HCT116 (cell line): ENCODE data around the gene ATXN7L1.

Source experiments
- CEBPB ChIP-seq: IDR thresholded peaks from 2 replicates; pipeline ENCODE4 v1.6.1; 2012; ENCODE audit warnings: low read depth
- EZH2 ChIP-seq: fragments of 200-600 bp; sonication (generic); IDR thresholded peaks from 2 replicates; pipeline ENCODE4 v1.6.1; 2017; ENCODE audit warnings: antibody characterized with exemption, mixed run types
- EZH2phosphoT487 ChIP-seq: fragments of 200-600 bp; IDR thresholded peaks from 2 replicates; pipeline ENCODE4 v1.6.1; 2018; ENCODE audit warnings: antibody characterized with exemption, borderline replicate concordance
- POLR2A ChIP-seq: IDR thresholded peaks from 2 replicates; pipeline ENCODE4 v1.7.0; 2011; ENCODE audit warnings: borderline replicate concordance; ENCODE audit not compliant: insufficient read depth, insufficient read length; ENCODE audit errors: extremely low read depth
- POLR2AphosphoS5 ChIP-seq: IDR thresholded peaks from 2 replicates; pipeline ENCODE4 v1.6.1; 2011; ENCODE audit warnings: mild to moderate bottlenecking, low read depth, low read length, moderate library complexity
- SIN3A ChIP-seq: IDR thresholded peaks from 2 replicates; pipeline ENCODE4 v1.6.1; 2012; ENCODE audit warnings: low read depth
- SP1 ChIP-seq: IDR thresholded peaks from 2 replicates; pipeline ENCODE4 v1.6.1; 2012; ENCODE audit warnings: low read depth
- YY1 ChIP-seq: IDR thresholded peaks from 2 replicates; pipeline ENCODE4 v1.6.1; 2011; ENCODE audit warnings: low read length, low read depth, moderate library complexity, mild to moderate bottlenecking; ENCODE audit not compliant: insufficient replicate concordance; ENCODE audit errors: extremely low read depth
- ZNF274 ChIP-seq: fragments of 200-500 bp; sonication (Bioruptor generic); IDR thresholded peaks from 2 replicates; pipeline ENCODE4 v1.6.1; 2014; ENCODE audit warnings: mild to moderate bottlenecking, low read depth, low read length, inconsistent platforms
- TF ChIP-seq, protein P1 (sequence below): IDR thresholded peaks from 2 replicates; pipeline ENCODE4 v1.6.1; 2012
- TF ChIP-seq, protein P2 (sequence below), 3 experiments: fragments of 200-600 bp in 1 of 3; sonication (generic) in 1 of 3; IDR thresholded peaks in 2 of 3; conservative IDR thresholded peaks in 1 of 3; 2 replicates each; pipeline ENCODE4 v1.5.1; 2012 to 2017; ENCODE audit warnings: low read depth in 2 of 3, low read length in 2 of 3, antibody characterized with exemption in 1 of 3, borderline replicate concordance in 1 of 3, control low read depth in 1 of 3, mild to moderate bottlenecking in 1 of 3, mixed read lengths in 1 of 3, mixed run types in 1 of 3, moderate library complexity in 1 of 3; ENCODE audit not compliant: insufficient read depth in 1 of 3
- TF ChIP-seq, protein P3 (sequence below): IDR thresholded peaks from 2 replicates; pipeline ENCODE4 v1.6.1; 2012

DNA sequence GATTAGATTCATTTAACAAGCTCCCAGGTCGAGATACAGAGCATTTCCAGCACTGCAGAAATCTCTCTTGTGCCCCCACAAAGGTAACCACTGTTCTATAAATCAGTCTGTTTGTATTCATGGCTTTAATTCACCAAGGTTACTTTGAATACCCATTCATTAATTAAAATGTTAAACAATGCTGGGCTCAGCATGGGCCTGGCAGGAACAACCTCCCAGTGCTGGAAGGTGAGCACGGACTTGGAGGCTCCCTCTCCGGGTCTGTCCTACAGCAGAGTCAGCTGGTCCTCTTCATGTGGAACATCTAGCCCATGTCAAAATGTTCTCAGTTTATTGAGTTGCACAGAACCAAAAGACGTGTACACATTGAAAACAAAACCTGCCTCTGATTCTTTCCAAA lies 279.5 kb downstream of the ATXN7L1 start:
- TF ChIP-seq, protein P1, sequence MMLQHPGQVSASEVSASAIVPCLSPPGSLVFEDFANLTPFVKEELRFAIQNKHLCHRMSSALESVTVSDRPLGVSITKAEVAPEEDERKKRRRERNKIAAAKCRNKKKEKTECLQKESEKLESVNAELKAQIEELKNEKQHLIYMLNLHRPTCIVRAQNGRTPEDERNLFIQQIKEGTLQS, result no peak
- TF ChIP-seq, protein P2, sequence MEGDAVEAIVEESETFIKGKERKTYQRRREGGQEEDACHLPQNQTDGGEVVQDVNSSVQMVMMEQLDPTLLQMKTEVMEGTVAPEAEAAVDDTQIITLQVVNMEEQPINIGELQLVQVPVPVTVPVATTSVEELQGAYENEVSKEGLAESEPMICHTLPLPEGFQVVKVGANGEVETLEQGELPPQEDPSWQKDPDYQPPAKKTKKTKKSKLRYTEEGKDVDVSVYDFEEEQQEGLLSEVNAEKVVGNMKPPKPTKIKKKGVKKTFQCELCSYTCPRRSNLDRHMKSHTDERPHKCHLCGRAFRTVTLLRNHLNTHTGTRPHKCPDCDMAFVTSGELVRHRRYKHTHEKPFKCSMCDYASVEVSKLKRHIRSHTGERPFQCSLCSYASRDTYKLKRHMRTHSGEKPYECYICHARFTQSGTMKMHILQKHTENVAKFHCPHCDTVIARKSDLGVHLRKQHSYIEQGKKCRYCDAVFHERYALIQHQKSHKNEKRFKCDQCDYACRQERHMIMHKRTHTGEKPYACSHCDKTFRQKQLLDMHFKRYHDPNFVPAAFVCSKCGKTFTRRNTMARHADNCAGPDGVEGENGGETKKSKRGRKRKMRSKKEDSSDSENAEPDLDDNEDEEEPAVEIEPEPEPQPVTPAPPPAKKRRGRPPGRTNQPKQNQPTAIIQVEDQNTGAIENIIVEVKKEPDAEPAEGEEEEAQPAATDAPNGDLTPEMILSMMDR (IDR thresholded peaks at IDR 0.05 in 2 of 3, conservative IDR thresholded peaks at IDR 0.05 in 1 of 3; ENCODE audit: borderline replicate concordance in 1 of 3, insufficient read depth in 1 of 3, low read depth in 2 of 3, low read length in 2 of 3), result no peak
- TF ChIP-seq POLR2AphosphoS5, result no peak
- TF ChIP-seq ZNF274, result no peak
- no peak for TF ChIP-seq EZH2
- TF ChIP-seq YY1, result no peak
- TF ChIP-seq, protein P3, sequence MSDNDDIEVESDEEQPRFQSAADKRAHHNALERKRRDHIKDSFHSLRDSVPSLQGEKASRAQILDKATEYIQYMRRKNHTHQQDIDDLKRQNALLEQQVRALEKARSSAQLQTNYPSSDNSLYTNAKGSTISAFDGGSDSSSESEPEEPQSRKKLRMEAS, result no peak
- no peak for TF ChIP-seq SP1
- no peak for TF ChIP-seq POLR2A
- no peak for TF ChIP-seq SIN3A
- no peak for TF ChIP-seq EZH2phosphoT487
- TF ChIP-seq CEBPB, result no peak
